Measurements from ENCODE around the gene CABP1. TPM values are rescaled to one million over a fixed set of nuclear protein-coding genes. Genes with fewer than 3 reads are reported as not detected.

The CABP1 gene
- total RNA-seq (2021) (not detected in 2 replicates), Bru-seq, nascent RNA (percentile 7 among the genes with signal in this experiment), BruChase-seq, experiment 1, labeled RNA remaining after a 2-hour chase (percentile 10 among the genes with signal in this experiment), BruChase-seq, experiment 2, labeled RNA remaining after a 6-hour chase (percentile 8 among the genes with signal in this experiment)
- long read RNA-seq = 0 reads

DNA sequence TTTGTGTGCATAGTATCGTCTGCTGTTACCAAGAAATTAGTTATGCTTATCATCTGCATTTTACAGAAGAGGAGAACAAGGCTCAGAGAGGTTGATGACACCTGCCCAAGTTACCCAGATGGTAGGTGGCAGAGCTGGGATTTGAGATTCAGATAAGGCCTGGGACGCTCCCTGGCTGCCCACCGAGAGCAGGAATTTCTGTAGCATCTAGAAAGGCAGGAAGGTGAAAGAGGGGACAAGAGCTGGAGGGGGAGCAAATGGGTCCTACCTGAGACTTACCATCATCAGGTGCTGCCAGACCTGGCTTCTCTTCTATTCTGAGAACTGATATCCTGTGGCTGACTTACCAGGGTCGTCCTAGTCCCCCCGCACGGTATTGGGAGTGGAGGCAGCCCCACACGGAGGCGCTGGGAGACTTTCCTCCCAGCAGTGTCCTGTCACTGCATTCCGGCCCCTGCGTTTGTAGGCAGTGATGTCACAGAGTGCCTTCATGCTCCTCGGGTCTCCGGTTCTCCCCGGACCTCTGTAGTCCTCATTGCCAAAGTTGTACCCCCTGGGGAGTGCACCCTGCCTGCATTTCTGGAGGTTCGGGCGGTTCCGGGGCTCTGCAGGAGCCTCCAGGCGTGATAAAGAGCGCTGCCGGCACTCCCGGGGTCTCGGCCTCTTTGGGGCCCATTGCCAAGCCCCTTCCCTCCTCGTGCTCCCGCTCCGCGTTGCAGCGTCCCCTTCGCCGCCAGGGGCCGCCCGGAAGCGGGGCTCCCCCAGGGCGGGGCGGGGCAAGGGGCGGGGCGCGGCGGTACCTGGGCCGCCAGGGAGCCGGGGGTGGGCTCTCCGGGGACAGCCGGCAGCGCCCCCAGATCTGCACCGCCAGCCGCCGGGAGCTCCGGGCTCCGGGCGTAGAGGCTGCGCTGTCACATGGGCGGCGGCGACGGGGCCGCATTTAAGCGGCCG lies at the start of gene CABP1:
Gene CABP1, plus strand, starts transcription at position 856 of the 951 bp plus-strand sequence. Its CDS starts 60 bp downstream, at position 916.
- no peak within 1 kb of the TSS for H3K27ac ChIP-seq
- intact Hi-C loops (cut with micrococcal nuclease; ENCODE audit: unreplicated experiment) = loop anchor here (10.0 kb wide), 1 partner anchor 285 kb away; no protein-coding TSS in a partner anchor

GRCh38 chr12:120590741-120591407 lies 49.6 kb upstream of the CABP1 start:
- Histone ChIP-seq H3K9me3 (ENCODE audit: insufficient read depth, low read depth) (no peaks in the 10 kb centered on the region), H3K27ac (no peak overlapping the region), H2AFZ (no peak overlapping the region), H3K27me3 (ENCODE audit: insufficient read depth, low read depth) (no peaks in the 10 kb centered on the region), H3K4me2 (no peak overlapping the region), H3F3A (ENCODE audit: insufficient read depth, low read depth) (no peaks in the 10 kb centered on the region), H3K4me1 (replicated peaks; ENCODE audit: insufficient read depth) (no peaks in the 10 kb centered on the region), H3K9me2 (ENCODE audit: insufficient read depth) (no peaks in the 10 kb centered on the region), H3K79me2 (ENCODE audit: low read depth) (no peaks in the 10 kb centered on the region), H3K36me3 (ENCODE audit: low read depth) (no peaks in the 10 kb centered on the region), H3K4me3 (no peak overlapping the region), H4K20me1 (ENCODE audit: insufficient read depth) (no peaks in the 10 kb centered on the region)
- ChIA-PET CTCF (interaction anchor here (0.6 kb wide), 2 partner anchors 9 to 379 kb away, joined by 4 to 5 read pairs; partner anchors contain the start of gene POP5), POLR2A (ENCODE audit: unreplicated experiment) (no interaction called here)
- no peak for TF ChIP-seq EZH2 (IDR thresholded peaks at IDR 0.05; ENCODE audit: low read depth)
- TF ChIP-seq, protein P1, sequence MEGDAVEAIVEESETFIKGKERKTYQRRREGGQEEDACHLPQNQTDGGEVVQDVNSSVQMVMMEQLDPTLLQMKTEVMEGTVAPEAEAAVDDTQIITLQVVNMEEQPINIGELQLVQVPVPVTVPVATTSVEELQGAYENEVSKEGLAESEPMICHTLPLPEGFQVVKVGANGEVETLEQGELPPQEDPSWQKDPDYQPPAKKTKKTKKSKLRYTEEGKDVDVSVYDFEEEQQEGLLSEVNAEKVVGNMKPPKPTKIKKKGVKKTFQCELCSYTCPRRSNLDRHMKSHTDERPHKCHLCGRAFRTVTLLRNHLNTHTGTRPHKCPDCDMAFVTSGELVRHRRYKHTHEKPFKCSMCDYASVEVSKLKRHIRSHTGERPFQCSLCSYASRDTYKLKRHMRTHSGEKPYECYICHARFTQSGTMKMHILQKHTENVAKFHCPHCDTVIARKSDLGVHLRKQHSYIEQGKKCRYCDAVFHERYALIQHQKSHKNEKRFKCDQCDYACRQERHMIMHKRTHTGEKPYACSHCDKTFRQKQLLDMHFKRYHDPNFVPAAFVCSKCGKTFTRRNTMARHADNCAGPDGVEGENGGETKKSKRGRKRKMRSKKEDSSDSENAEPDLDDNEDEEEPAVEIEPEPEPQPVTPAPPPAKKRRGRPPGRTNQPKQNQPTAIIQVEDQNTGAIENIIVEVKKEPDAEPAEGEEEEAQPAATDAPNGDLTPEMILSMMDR (conservative IDR thresholded peaks at IDR 0.05) = no peak
- no peak for DNase-seq
- no TSS peak for BruUV-seq (replicated peaks)
- intact Hi-C loops (cut with micrococcal nuclease; ENCODE audit: unreplicated experiment) = no loop called here

More for the DNA sequence above, at the start of gene CABP1:
- no peaks in the 10 kb centered on the region; the same call in 1 of the 2 replicates for H4K20me1 ChIP-seq (ENCODE audit: insufficient read depth)
- H3K4me2 ChIP-seq = peak within 1 kb of the TSS; percentile 85
- ChIA-PET POLR2A (ENCODE audit: unreplicated experiment) (no interaction called here), CTCF (interaction anchor here (0.6 kb wide), 1 partner anchor 29 kb away, joined by 3 read pairs; no protein-coding TSS in a partner anchor)
- peaks cover 5% of the 10 kb centered on the region for H3K4me1 ChIP-seq (replicated peaks; ENCODE audit: insufficient read depth)
- no TSS peak for BruUV-seq (replicated peaks)
- no peak for TF ChIP-seq EZH2 (IDR thresholded peaks at IDR 0.05; ENCODE audit: low read depth)
- TF ChIP-seq, protein P1 (conservative IDR thresholded peaks at IDR 0.05) = no peak; the same call in 1 of the 2 replicates
- H3K9me2 ChIP-seq (ENCODE audit: insufficient read depth) = no peaks in the 10 kb centered on the region
- H3K36me3 ChIP-seq (ENCODE audit: low read depth) = no peaks in the 10 kb centered on the region
- H3K27me3 ChIP-seq (ENCODE audit: insufficient read depth, low read depth) = peaks cover 27% of the 10 kb centered on the region
- H2AFZ ChIP-seq = no peak within 1 kb of the TSS
- H3K79me2 ChIP-seq (ENCODE audit: low read depth) = no peaks in the 10 kb centered on the region
- 0 out of 2 replicates have a peak, but pooled peaks cover 4% of the 10 kb centered on the region for H3F3A ChIP-seq (ENCODE audit: insufficient read depth, low read depth)
- H3K9me3 ChIP-seq (ENCODE audit: insufficient read depth, low read depth) = no peaks in the 10 kb centered on the region
- peak within 1 kb of the TSS; percentile 54; the same call in 1 of the 2 replicates for H3K4me3 ChIP-seq
- peak in 1 of 2 experiments; percentile 30 for DNase-seq
